Measurements from ENCODE around the gene DOCK3.

DNA sequence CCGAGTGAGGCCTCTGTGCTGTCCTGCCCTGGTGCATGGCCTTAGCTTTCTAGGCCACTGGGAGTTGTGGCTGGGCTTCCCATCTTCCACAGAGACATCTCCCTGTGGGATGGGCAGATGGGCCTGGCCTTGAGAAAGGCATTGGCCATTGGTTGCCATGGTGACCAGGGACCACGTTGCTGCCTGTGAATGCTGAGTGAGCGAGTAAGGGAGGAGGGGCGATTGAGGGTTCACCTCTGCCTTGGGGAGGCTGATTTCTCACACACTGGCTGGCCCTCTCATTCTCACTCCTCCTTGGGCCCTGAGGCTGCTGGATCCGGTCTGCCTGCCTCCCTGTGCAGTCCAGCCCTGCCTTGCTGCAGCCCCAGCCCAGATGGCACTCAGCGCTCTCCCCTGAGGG, 26.4 kb upstream of the DOCK3 start:
- TF ChIP-seq ZNF138 (CRISPR knock-in tag; conservative IDR thresholded peaks at IDR 0.05) = no peak
- TF ChIP-seq ETV6 (CRISPR knock-in tag; IDR thresholded peaks at IDR 0.05) = no peak
- no peak for TF ChIP-seq CTCF (IDR thresholded peaks at IDR 0.05)
- TF ChIP-seq NFATC4 (CRISPR knock-in tag; IDR thresholded peaks at IDR 0.05) = no peak
- no peak for TF ChIP-seq GABPB1 (CRISPR knock-in tag; IDR thresholded peaks at IDR 0.05)
- TF ChIP-seq, protein P1, sequence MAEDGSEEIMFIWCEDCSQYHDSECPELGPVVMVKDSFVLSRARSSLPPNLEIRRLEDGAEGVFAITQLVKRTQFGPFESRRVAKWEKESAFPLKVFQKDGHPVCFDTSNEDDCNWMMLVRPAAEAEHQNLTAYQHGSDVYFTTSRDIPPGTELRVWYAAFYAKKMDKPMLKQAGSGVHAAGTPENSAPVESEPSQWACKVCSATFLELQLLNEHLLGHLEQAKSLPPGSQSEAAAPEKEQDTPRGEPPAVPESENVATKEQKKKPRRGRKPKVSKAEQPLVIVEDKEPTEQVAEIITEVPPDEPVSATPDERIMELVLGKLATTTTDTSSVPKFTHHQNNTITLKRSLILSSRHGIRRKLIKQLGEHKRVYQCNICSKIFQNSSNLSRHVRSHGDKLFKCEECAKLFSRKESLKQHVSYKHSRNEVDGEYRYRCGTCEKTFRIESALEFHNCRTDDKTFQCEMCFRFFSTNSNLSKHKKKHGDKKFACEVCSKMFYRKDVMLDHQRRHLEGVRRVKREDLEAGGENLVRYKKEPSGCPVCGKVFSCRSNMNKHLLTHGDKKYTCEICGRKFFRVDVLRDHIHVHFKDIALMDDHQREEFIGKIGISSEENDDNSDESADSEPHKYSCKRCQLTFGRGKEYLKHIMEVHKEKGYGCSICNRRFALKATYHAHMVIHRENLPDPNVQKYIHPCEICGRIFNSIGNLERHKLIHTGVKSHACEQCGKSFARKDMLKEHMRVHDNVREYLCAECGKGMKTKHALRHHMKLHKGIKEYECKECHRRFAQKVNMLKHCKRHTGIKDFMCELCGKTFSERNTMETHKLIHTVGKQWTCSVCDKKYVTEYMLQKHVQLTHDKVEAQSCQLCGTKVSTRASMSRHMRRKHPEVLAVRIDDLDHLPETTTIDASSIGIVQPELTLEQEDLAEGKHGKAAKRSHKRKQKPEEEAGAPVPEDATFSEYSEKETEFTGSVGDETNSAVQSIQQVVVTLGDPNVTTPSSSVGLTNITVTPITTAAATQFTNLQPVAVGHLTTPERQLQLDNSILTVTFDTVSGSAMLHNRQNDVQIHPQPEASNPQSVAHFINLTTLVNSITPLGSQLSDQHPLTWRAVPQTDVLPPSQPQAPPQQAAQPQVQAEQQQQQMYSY (CRISPR knock-in tag; IDR thresholded peaks at IDR 0.05) = no peak
- TF ChIP-seq NR2C2 (CRISPR knock-in tag; IDR thresholded peaks at IDR 0.05) = no peak
- TF ChIP-seq ZNF396 (CRISPR knock-in tag; IDR thresholded peaks at IDR 0.05; ENCODE audit: borderline replicate concordance) = no peak
- no peak for TF ChIP-seq ATF1 (CRISPR knock-in tag; IDR thresholded peaks at IDR 0.05)
- no peak for TF ChIP-seq NFYB (CRISPR knock-in tag; conservative IDR thresholded peaks at IDR 0.05; ENCODE audit: low read depth)
- no peak for TF ChIP-seq E2F4 (CRISPR knock-in tag; IDR thresholded peaks at IDR 0.05; ENCODE audit: borderline replicate concordance, low read depth)
- TF ChIP-seq ESRRA (CRISPR knock-in tag; IDR thresholded peaks at IDR 0.05; ENCODE audit: borderline replicate concordance) = no peak
- TF ChIP-seq ZNF232 (CRISPR knock-in tag; IDR thresholded peaks at IDR 0.05) = no peak
- TF ChIP-seq, protein P2, sequence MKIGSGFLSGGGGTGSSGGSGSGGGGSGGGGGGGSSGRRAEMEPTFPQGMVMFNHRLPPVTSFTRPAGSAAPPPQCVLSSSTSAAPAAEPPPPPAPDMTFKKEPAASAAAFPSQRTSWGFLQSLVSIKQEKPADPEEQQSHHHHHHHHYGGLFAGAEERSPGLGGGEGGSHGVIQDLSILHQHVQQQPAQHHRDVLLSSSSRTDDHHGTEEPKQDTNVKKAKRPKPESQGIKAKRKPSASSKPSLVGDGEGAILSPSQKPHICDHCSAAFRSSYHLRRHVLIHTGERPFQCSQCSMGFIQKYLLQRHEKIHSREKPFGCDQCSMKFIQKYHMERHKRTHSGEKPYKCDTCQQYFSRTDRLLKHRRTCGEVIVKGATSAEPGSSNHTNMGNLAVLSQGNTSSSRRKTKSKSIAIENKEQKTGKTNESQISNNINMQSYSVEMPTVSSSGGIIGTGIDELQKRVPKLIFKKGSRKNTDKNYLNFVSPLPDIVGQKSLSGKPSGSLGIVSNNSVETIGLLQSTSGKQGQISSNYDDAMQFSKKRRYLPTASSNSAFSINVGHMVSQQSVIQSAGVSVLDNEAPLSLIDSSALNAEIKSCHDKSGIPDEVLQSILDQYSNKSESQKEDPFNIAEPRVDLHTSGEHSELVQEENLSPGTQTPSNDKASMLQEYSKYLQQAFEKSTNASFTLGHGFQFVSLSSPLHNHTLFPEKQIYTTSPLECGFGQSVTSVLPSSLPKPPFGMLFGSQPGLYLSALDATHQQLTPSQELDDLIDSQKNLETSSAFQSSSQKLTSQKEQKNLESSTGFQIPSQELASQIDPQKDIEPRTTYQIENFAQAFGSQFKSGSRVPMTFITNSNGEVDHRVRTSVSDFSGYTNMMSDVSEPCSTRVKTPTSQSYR (CRISPR knock-in tag; IDR thresholded peaks at IDR 0.05) = no peak

All from WTC11 (cell line).